Measurements from ENCODE around the gene RBM47.

Gene RBM47

GRCh38 chr4:40466789-40467188 is 162.9 kb downstream of the RBM47 start:
- H3K9me3 ChIP-seq (ENCODE audit: control insufficient read depth, low read length): no peaks in the 10 kb centered on the region
- WGBS, 2 experiments (ENCODE audit: insufficient coverage in 2 of 2): no CpG with 5 or more reads among the region's 1 CpG
- no peak overlapping the region for H3K4me3 ChIP-seq (ENCODE audit: extremely low read depth, insufficient read depth, low read length, poor library complexity, severe bottlenecking)
- no peaks in the 10 kb centered on the region for H3K36me3 ChIP-seq (ENCODE audit: control insufficient read depth, insufficient read depth, low read length)
- H3K27ac ChIP-seq (ENCODE audit: low read depth, low read length, severe bottlenecking): no peak overlapping the region
- no peaks in the 10 kb centered on the region for H3K4me1 ChIP-seq (ENCODE audit: control insufficient read depth, insufficient read depth, low read length, poor library complexity, severe bottlenecking)

GRCh38 chr4:40462326-40462725 is 167.3 kb downstream of the RBM47 start:
- 70 to 76% methylated on average over 3 to 4 of the region's 5 CpGs for WGBS, 2 experiments (ENCODE audit: insufficient coverage in 2 of 2)
- Histone ChIP-seq H3K9me3 (ENCODE audit: control insufficient read depth, low read length) (no peaks in the 10 kb centered on the region), H3K4me3 (ENCODE audit: extremely low read depth, insufficient read depth, low read length, poor library complexity, severe bottlenecking) (no peak overlapping the region), H3K4me1 (ENCODE audit: control insufficient read depth, insufficient read depth, low read length, poor library complexity, severe bottlenecking) (no peaks in the 10 kb centered on the region), H3K36me3 (ENCODE audit: control insufficient read depth, insufficient read depth, low read length) (no peaks in the 10 kb centered on the region), H3K27ac (ENCODE audit: low read depth, low read length, severe bottlenecking) (no peak overlapping the region)

- Histone ChIP-seq H3K36me3 (ENCODE audit: control insufficient read depth, insufficient read depth, low read length) (no peaks in the 10 kb centered on the region), H3K4me3 (ENCODE audit: extremely low read depth, insufficient read depth, low read length, poor library complexity, severe bottlenecking) (no peak overlapping the region), H3K4me1 (ENCODE audit: control insufficient read depth, insufficient read depth, low read length, poor library complexity, severe bottlenecking) (no peaks in the 10 kb centered on the region), H3K27ac (ENCODE audit: low read depth, low read length, severe bottlenecking) (no peak overlapping the region), H3K9me3 (ENCODE audit: control insufficient read depth, low read length) (no peaks in the 10 kb centered on the region)
- WGBS, 2 experiments (ENCODE audit: insufficient coverage in 2 of 2): 93 to 100% methylated on average over 5 of the region's 7 CpGs
Measured at GRCh38 chr4:40461879-40462278, 167.8 kb downstream of the RBM47 start.

- H3K4me1 ChIP-seq (ENCODE audit: control insufficient read depth, insufficient read depth, low read length, poor library complexity, severe bottlenecking): no peaks in the 10 kb centered on the region
- no peaks in the 10 kb centered on the region for H3K36me3 ChIP-seq (ENCODE audit: control insufficient read depth, insufficient read depth, low read length)
- H3K9me3 ChIP-seq (ENCODE audit: control insufficient read depth, low read length): no peaks in the 10 kb centered on the region
- WGBS, 2 experiments (ENCODE audit: insufficient coverage in 2 of 2): no CpG with 5 or more reads among the region's 4 CpGs
- no peak overlapping the region for H3K4me3 ChIP-seq (ENCODE audit: extremely low read depth, insufficient read depth, low read length, poor library complexity, severe bottlenecking)
- no peak overlapping the region for H3K27ac ChIP-seq (ENCODE audit: low read depth, low read length, severe bottlenecking)
Measured at GRCh38 chr4:40461062-40461461, 168.6 kb downstream of the RBM47 start.

- Histone ChIP-seq H3K27ac (ENCODE audit: low read depth, low read length, severe bottlenecking) (no peak overlapping the region), H3K9me3 (ENCODE audit: control insufficient read depth, low read length) (no peaks in the 10 kb centered on the region), H3K4me3 (ENCODE audit: extremely low read depth, insufficient read depth, low read length, poor library complexity, severe bottlenecking) (no peak overlapping the region), H3K4me1 (ENCODE audit: control insufficient read depth, insufficient read depth, low read length, poor library complexity, severe bottlenecking) (no peaks in the 10 kb centered on the region), H3K36me3 (ENCODE audit: control insufficient read depth, insufficient read depth, low read length) (no peaks in the 10 kb centered on the region)
- WGBS, 2 experiments (ENCODE audit: insufficient coverage in 2 of 2): 100% methylated on average over 1 to 2 of the region's 4 CpGs
Measured at GRCh38 chr4:40458683-40459082, 171.0 kb downstream of the RBM47 start.

GRCh38 chr4:40458109-40458508 is 171.6 kb downstream of the RBM47 start:
- Histone ChIP-seq H3K4me1 (ENCODE audit: control insufficient read depth, insufficient read depth, low read length, poor library complexity, severe bottlenecking) (no peaks in the 10 kb centered on the region), H3K27ac (ENCODE audit: low read depth, low read length, severe bottlenecking) (no peak overlapping the region), H3K36me3 (ENCODE audit: control insufficient read depth, insufficient read depth, low read length) (no peaks in the 10 kb centered on the region), H3K4me3 (ENCODE audit: extremely low read depth, insufficient read depth, low read length, poor library complexity, severe bottlenecking) (no peak overlapping the region), H3K9me3 (ENCODE audit: control insufficient read depth, low read length) (no peaks in the 10 kb centered on the region)
- no CpG with 5 or more reads among the region's 1 CpG for WGBS, 2 experiments (ENCODE audit: insufficient coverage in 2 of 2)

GRCh38 chr4:40455340-40455902 is 174.2 kb downstream of the RBM47 start:
- no peaks in the 10 kb centered on the region for H3K4me1 ChIP-seq (ENCODE audit: control insufficient read depth, insufficient read depth, low read length, poor library complexity, severe bottlenecking)
- no peaks in the 10 kb centered on the region for H3K36me3 ChIP-seq (ENCODE audit: control insufficient read depth, insufficient read depth, low read length)
- H3K9me3 ChIP-seq (ENCODE audit: control insufficient read depth, low read length): no peaks in the 10 kb centered on the region
- H3K27ac ChIP-seq (ENCODE audit: low read depth, low read length, severe bottlenecking): no peak overlapping the region
- 100% methylated on average over 1 of the region's 5 CpGs; no CpG with 5 or more reads in 1 of the 2 experiments for WGBS, 2 experiments (ENCODE audit: insufficient coverage in 2 of 2)
- no peak overlapping the region for H3K4me3 ChIP-seq (ENCODE audit: extremely low read depth, insufficient read depth, low read length, poor library complexity, severe bottlenecking)

GRCh38 chr4:40454816-40455215 is 174.8 kb downstream of the RBM47 start:
- Histone ChIP-seq H3K9me3 (ENCODE audit: control insufficient read depth, low read length) (no peaks in the 10 kb centered on the region), H3K4me3 (ENCODE audit: extremely low read depth, insufficient read depth, low read length, poor library complexity, severe bottlenecking) (no peak overlapping the region), H3K4me1 (ENCODE audit: control insufficient read depth, insufficient read depth, low read length, poor library complexity, severe bottlenecking) (no peaks in the 10 kb centered on the region), H3K36me3 (ENCODE audit: control insufficient read depth, insufficient read depth, low read length) (no peaks in the 10 kb centered on the region), H3K27ac (ENCODE audit: low read depth, low read length, severe bottlenecking) (no peak overlapping the region)
- no CpG with 5 or more reads among the region's 2 CpGs for WGBS, 2 experiments (ENCODE audit: insufficient coverage in 2 of 2)

- Histone ChIP-seq H3K4me1 (ENCODE audit: control insufficient read depth, insufficient read depth, low read length, poor library complexity, severe bottlenecking) (no peaks in the 10 kb centered on the region), H3K27ac (ENCODE audit: low read depth, low read length, severe bottlenecking) (no peak overlapping the region), H3K4me3 (ENCODE audit: extremely low read depth, insufficient read depth, low read length, poor library complexity, severe bottlenecking) (no peak overlapping the region), H3K36me3 (ENCODE audit: control insufficient read depth, insufficient read depth, low read length) (no peaks in the 10 kb centered on the region), H3K9me3 (ENCODE audit: control insufficient read depth, low read length) (no peaks in the 10 kb centered on the region)
- WGBS, 2 experiments (ENCODE audit: insufficient coverage in 2 of 2): 100% methylated on average over 4 of the region's 6 CpGs
Measured at GRCh38 chr4:40453912-40454311, 175.8 kb downstream of the RBM47 start.

GRCh38 chr4:40448875-40449274 is 180.8 kb downstream of the RBM47 start:
- H3K36me3 ChIP-seq (ENCODE audit: control insufficient read depth, insufficient read depth, low read length): no peaks in the 10 kb centered on the region
- H3K27ac ChIP-seq (ENCODE audit: low read depth, low read length, severe bottlenecking): no peak overlapping the region
- WGBS, 2 experiments (ENCODE audit: insufficient coverage in 2 of 2): 94 to 100% methylated on average over 3 of the region's 4 CpGs
- H3K4me1 ChIP-seq (ENCODE audit: control insufficient read depth, insufficient read depth, low read length, poor library complexity, severe bottlenecking): no peaks in the 10 kb centered on the region
- no peaks in the 10 kb centered on the region for H3K9me3 ChIP-seq (ENCODE audit: control insufficient read depth, low read length)
- H3K4me3 ChIP-seq (ENCODE audit: extremely low read depth, insufficient read depth, low read length, poor library complexity, severe bottlenecking): no peak overlapping the region

DNA sequence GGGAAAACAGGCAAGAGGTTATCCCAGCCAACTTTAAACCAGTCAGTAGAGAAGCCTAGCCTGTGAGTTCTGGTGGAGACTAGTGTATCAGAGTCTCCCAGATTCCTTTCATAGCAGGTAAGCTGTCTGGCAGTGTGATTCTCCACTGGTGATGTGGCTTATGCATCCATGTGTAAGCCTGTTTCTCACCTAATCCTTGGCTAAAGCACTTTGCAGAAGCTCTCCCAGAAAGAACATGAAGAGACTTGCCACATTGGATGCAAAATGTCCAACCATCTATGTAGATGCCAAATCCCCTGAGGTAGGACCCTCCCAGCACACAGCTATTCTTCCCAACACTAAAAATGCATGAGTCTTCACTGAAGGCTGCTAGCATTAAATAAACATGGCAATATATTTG is 182.8 kb downstream of the RBM47 start:
- Histone ChIP-seq H3K4me3 (ENCODE audit: extremely low read depth, insufficient read depth, low read length, poor library complexity, severe bottlenecking) (no peak overlapping the region), H3K27ac (ENCODE audit: low read depth, low read length, severe bottlenecking) (no peak overlapping the region), H3K36me3 (ENCODE audit: control insufficient read depth, insufficient read depth, low read length) (no peaks in the 10 kb centered on the region), H3K4me1 (ENCODE audit: control insufficient read depth, insufficient read depth, low read length, poor library complexity, severe bottlenecking) (no peaks in the 10 kb centered on the region), H3K9me3 (ENCODE audit: control insufficient read depth, low read length) (no peaks in the 10 kb centered on the region)
